HG02943 (cell line): ENCODE data around the gene DEGS2.

ENCODE experiments used
- ATAC-seq: cut with Tn5 transposase; IDR thresholded peaks from one replicate; pipeline ENCODE4 v1.9.1; 2021; ENCODE audit warnings: mild to moderate bottlenecking, low read depth, moderate library complexity; ENCODE audit not compliant: unreplicated experiment

The DEGS2 gene

DNA sequence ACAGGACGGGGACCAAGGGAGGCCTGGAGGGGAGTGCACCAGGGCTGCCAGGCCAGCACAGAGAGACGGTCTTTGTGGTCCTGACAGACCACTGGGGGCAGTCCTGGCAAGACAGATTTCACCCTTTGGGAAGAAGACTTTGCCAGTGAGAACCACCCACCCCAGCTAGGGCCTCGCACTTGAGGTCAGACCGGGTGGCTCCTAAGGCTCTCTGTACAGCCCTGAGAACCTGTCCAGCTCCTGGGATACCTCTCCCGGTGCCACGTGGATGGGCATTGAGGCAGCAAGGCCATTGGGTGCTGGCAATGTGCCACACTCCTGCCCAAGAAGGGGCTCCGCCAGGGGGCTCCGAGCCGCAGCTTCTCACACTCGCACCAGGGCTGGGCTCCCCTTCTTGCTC lies 42.4 kb downstream of the DEGS2 start:
- ATAC-seq: no peak

DNA sequence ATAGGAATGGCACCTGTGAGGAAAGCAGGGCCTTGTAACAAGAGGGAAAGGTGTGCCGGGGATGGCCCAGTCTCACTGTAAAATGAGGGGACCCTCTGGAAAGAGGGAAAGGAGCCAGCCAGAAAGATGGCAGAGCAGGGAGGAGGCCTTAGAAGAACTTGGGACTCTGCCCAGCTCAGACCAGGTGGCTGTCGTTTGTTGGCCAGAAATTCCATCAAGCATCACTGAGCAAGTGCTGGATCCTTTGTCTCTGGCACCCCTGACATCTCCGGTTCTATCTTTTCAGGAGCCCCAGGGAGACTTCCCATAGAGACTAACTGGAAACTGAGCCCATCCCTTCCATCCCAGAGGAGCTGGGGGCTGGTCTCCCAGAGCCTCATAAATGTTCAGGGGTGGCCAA lies 43.3 kb downstream of the DEGS2 start:
- ATAC-seq: no peak

DNA sequence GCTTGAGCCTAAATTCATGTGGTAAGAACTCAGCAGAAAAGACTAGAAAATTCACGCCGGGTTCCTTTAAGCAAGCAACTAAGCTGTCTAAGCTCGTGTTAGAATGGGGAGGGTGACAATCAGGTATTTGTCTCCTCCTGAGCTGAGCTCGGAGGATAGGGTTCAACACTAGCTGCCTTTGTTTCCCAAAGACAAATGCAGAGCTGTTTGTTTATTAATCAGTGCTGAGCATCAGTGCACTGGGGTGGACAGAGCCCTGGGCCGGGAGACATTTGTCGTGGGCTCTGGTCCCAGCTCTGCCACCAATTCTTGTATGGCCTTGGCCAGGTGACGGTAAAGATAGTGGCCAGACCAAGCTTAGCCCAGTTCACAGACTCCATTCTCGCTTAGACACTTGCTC lies 43.7 kb downstream of the DEGS2 start:
- ATAC-seq: no peak

DNA sequence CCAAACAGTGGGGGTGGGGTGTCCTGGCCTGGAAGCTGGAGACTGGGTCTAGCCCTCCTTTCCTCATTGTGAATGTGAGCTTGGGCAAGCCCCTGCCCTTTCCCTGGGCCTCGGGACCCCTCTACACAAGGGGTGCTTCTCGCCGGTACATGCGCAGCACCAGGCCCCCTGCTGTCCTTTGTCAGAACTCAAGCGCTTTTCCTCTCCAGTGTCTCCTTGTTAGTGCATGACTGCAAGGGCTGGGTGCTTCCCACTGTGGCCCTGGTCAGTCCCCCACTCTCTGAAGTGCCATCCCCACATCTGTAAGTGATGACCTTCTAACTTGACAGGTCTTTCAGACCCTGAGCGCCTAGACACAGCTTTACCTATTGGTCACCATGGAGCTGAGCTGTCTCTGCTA lies 44.2 kb downstream of the DEGS2 start:
- no peak for ATAC-seq

DNA sequence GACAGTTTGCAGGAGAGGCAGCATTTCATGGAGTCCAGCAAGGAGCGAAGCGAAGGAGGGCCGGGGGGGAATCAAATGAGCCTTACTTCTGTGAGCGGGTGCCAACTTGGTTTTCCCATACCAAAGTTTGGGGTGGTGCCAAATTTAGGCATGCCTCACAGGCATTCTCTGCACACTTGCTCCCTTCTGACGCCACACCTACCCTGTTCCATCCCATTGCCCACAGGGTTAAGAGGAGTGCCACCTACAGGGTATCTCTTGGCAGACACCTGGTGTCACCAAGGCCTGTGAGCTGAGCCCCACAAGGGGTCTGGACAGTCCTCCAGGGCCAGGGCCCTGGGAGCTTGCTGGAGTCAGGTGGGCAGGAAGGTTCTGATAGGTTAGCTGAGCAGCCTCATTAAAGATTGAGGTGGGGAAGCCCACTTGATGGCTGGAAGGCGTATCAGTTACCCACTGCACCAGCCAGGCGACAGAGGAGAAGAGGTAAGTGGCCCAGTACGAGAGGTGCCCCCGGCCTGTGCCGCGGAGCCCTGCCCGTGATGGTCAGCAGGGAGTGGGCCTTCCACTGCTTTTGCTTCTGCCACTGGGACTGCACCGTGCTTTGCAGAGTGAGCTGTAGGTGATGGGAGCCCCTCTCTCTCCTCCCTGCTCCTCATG lies 45.2 kb downstream of the DEGS2 start:
- ATAC-seq: no peak

DNA sequence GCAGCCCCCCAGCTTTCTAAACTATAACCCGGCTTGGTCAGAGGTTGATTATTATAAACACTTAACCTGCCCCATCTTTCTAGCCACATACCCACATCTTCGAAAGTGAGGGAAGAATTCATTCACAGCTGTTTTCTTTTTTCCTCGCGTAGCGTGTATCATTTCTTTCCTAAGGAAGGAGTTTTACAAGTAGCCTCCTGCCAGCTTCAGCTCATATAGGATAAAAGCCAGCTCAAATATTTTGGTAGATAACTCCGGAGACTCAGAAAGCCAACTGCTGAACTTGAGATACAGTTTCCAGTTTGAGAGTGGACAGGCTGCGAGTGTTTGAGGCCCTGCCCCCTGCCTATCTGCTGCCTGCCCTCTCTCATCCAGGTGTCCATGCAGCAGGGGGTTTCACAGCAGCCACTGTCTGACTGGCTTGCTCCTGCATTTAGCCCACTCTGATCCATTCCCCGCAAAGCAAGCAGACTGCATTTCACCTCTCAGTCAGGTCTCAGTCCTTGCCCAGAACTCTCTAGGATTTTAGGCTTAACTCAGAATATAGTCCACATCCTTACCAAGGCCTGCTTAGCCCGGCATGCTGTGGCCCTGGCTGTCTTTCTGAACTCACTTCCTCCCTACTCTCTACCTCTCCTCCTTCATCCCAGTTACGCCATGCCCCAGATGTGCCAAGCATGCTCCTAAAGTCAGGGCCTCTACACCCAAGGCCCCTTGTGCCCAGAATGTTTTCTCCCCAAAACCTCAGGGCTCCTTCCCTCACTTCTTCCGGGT lies 47.3 kb downstream of the DEGS2 start:
- ATAC-seq: no peak

DNA sequence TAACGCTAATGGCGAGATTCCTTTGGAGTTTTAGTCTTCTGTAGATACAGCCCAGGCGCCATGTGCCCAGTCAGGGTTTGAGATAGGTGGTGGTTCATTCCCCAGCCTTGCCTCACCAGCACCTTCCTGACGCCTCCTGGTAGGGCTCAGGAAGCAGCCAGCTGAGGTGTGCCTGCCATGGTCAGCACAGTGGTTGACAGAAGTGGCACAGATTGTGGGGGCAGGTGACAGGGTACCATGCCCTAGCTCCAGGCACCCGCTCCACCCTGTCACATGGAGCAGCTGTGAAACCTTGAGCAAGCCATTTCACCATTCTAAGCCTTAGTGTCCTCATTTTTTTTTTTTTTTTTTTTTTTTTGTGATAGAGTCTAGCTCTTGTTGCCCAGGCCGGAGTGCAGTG lies 48.6 kb downstream of the DEGS2 start:
- ATAC-seq: no peak

DNA sequence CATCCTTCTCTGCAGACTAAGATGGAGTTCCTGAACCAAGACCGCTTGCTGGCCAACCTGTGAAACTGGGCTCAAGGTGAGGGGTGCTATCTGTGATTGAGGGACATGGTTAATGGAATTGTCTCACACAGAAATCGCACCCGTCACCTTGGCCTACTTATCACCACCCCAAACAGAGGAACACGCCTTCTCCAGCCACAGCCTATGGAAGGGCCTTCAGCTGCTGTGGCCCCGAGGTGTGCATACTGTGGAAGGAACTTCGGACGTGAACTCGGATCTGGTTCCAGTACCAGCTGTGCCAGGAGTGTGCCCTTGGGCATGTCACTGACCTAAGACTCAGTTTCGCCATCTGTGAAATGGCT lies 49.9 kb downstream of the DEGS2 start:
- no peak for ATAC-seq

DNA sequence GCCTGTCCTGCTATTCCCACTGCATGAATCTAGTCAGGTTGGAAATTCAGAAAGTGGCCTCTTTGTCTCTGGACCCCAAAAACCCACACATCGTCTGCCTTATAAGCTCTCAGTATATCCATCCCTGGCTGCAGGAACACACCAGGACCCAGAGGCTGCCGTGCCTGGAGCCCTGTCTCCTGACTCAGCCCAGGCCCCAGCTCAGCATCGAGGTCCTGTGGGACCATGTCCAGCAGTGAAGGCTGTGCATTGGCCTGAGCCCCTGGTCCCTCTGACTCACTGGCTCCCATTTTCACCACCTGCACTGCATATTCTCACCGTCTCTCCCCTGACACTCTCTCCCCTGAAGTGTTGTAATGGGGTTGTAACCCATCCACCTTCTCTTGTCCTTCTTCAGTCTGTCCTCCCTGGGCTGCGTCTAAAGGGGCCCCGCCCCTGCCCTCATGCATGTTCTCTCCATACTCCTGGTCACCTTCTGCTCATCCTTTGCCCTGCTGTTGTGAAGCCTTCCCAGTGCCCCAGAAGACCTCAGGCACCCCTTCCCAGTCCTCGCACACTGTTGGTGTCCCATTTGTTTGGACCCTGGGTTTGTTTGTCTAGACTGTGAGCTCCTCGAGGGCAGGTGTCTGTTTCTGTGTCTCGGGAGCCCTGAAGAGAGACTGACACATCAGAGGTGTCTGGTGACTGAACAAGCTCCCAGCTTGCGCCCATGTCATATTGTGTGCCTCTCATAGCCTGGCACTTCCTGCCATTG lies 50.4 kb downstream of the DEGS2 start:
- ATAC-seq: no peak

DNA sequence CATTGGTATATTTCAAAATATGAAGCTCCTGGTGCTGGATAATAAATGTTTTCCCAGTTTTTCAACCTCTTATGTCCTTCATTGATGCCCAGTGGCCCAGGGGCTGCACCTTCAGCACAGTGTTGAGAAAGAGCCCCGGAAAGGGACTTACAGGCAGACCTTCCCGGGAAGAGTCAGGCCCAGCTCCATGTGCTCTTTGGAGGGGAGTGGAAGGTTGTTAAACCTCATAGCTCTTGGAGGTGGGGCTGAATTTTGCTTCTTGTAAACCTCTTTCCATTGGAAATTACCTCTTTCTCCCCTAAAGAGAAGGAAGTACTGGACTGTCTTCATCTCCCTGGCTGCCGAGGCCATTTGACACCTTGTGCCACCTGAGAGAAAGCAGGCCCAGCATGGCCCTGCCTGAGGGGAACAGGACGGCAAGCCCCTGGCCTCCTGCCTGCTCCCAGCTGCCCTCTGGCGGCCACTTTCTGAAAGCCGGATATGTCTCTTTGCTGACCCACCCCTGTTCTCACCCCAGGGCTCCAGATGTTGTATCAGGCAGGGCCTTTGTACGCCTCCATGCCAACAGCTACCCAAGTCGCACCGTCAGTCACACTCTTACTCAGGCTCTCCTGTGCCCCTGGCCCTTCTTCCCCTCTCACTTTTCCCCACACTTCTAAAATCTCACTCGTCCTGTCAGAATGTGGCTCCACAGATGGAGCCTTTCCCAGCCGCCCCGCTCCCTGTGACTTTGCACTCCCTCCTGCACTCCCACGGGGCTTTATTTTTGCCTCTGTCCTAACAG lies 51.2 kb downstream of the DEGS2 start:
- ATAC-seq: no peak

DNA sequence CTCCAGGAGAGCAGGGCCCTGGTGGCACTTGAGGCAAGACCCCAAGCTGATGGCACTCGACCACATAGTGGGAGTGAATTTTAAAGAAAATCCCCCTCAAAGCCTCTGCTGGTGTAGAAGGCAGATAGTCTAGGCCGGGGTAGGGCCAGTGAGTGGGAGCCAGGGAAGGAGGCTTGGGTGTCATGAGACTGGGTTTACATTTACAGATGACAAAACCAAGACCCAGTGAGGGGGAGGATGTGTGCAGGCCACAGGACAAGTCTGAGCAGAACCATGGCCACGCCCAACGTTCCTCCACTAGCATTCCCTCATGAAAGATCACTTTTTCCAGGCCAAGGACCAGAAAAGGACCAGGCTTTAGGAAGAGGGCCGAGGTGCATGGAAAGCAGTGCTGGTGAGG lies 52.2 kb downstream of the DEGS2 start:
- ATAC-seq: no peak

DNA sequence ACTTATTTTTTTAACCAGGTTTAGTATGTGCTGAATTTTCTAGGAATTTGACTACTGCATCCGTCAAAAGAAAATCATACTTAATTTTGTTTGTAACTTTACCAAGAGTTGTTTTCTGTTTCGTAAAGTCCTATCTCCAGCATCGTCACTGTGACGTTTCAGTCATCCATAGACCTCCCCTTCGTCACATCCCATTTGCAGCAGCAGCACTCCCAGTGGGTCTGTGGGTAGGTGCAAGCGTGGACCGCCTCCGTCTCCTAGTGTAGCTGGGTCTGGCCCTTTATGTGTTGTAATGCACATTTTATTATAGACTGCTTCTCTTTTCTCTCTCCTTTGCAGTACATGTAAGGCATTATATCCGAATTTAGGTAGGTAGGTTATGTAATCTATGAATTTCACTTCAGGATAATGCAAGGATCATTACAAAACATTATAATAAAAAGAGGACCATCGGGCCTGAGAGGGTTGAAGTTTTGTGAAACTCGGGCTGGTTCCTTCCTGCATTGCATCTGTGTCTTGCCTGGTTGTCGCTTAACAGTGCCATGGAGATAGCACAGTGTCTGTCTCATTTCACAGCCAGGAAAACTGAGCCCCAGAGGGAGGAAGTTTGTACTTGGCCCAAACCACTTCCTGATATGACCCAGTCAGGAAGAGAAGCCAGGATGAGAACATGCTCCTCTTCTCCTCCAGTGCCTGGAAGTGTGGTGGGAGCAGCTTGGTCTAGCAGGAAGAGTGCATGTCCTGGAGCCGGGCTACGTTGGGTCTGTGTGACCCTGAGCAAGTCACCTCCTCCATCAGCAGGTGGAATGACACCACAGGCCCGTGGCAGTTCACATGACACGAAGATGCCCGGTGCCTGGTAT lies 53.0 kb downstream of the DEGS2 start:
- no peak for ATAC-seq

DNA sequence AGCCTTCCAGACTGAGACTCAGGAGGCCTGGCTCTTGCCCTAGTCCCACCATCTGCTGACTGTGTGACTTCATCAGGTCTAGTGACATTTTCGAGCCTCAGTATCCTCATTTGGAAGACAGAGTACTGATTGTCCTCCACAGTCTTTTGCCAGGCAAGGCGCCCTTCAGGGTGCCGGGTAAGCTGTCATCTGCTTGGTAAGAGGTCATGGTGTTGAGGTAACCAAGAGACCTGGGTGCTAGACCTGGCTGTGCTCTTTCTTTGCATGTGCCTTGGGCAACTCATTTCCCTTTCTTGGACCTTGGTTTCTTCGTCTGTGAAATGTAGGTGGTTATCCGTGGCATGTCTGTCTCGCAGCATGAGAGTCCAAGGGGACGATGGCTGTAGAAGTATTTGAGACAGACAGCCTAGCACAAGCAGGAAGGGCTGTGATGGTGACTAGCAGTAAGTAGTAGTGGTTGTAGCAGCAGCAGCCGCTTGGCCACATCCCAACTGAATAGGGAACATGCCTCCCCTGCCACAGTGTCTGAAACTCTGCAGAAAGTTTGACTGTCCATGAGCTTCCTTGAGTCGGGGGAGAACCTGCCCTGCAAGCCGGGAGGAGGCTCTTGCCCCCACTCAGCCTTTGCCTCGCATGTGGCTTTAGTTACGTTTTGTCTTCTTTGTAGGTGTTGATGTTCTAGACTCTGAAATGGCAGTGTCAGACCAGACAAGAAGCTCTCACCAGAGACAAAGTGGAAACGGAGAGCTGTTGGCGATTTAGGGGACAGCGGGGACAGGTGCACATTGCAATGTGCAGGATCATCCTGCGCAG lies 53.9 kb downstream of the DEGS2 start:
- ATAC-seq: no peak

DNA sequence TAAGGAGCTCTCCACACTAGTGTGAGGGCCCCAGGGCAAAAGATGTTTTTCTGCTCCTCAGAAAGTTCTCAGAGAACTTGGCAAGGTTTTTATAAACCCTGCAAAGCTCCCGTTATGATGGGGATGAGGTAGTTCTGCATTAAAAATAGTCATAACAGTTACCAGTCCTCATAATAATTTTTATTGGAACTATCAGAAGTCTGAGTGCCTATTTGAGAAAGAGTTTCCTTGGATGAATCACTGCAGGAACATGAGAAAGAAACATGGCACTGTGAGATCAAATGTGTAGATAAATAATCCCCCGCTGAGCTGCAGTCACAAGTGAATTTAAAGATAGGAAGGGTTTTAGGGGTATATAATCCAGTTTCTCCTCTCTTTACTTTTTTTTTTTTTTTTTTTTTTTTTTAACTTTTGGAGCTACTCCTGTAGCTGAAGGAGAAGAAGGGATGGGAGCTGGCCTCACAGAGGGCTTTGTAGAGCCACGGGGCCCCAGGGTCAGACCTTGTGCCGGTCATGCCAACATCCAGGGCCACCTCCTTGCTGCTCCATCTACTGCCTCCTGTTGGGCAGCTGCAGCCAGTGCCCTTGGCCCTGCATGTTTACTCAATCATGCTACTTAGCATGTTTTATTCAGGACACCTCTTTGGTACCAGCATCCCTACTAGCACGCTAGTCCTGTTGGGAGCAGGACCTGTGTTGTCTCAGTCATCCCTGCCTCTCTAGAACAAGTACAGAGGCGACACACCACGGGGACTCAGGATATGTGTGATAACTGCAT lies 54.7 kb downstream of the DEGS2 start:
- no peak for ATAC-seq

DNA sequence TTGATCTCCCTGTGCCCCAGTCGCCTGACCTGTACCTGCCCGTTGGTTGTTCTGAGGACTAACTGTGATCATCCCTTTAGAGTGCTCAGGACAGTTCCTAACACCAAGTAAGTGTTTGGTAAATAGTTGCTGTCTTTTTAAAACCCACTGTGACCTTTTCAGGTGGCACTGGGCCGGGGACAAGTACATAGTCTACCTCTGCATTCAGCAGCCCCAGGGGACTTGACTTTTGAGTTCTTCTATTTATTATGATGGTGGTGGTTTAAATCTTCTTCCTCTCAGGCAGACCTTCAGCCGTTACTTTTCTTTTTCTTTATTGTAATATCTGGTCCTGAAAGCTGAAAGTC lies 55.5 kb downstream of the DEGS2 start:
- ATAC-seq: no peak

DNA sequence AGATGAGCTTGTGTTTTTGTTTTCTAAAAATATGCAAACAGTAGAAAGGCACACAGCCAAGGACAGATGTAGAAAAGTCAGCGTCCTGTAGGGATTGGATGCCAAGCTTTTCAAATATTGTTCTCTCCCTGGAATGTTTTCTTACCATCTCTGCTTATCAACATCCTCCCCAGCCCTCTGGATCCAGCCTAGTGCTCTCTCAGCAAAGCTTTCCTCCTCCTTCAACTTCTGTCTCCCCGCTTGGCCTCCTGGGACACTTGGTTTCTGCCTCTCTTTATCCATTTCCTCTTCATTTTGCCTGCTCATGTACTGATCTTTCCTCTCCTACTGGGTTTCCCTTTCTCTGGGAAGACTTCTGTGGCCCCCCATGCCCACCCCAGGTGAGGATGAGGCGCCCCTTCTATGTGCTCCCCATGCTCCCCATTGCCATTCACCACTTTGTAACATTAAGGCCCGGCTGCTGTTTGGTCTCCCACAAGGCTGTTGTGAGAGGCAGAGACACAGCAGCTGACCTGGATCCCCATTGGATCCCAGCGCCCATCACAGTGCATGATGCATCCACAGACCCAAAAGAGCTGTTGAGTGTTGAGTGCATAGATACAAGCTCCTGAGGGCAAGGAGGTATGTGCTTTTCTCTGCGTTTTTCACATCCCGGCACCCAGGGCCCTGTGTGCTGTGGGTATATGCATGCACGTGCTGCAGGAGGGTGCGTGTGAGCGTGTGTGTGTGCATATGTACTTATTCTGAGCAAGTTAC lies 56.0 kb downstream of the DEGS2 start:
- no peak for ATAC-seq

DNA sequence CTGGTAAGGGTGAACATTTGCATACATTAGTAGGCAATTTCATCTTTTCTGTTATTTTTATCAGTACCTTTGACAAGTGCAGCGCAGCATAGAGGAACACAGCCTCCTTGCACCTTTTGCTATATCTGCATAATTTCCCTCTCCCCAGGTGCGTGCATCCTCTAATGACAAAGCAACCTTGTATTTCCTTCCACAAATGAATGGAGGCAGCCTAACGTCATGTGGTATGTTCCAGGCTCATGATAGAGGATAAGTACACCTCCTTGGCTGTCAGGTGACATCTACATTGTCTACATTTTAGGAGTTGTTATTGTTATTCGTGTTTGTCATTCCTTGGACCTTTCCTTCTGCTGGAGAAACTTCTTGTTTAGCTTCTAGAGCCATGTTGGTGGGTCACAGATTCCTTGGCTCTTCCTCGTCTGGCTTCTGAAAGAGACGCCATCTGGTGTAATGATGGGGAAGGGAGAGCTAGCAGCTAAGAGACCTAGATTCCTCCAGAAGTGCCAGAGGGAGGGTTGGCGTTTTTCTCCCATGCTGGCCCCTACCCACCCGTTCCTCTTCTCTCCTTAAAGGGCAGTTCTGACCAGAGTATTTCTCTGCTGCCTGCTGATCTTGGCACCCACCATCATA lies 57.2 kb downstream of the DEGS2 start:
- no peak for ATAC-seq
